Motor neuron (in vitro differentiated cells): Measurements from ENCODE around the gene SLC22A31. TPM values are rescaled to one million over a fixed set of nuclear protein-coding genes. Genes with fewer than 3 reads are reported as not detected.
"Not testable (repeated sequence)": the region's sequence is repeated elsewhere in the genome, so short reads cannot be mapped to it uniquely, and the experiment has no call there.

Source experiments
- ATAC-seq, 8 experiments: fragments of 200-7000 bp; cut with Tn5 transposase; replicated peaks in 6 of 8; 2 replicates each; pipeline ENCODE4 v1.8.0; 2021; ENCODE audit warnings: mild to moderate bottlenecking in 8 of 8, moderate library complexity in 8 of 8
- H3K27ac ChIP-seq, 2 donors: fragments of 250-450 bp; sonication (Bioruptor Pico); 2 replicates each; pipeline ENCODE4 v1.9.0; 2021; ENCODE audit warnings: antibody characterized with exemption in 2 of 2, mild to moderate bottlenecking in 2 of 2, moderate library complexity in 1 of 2
- H3K4me1 ChIP-seq, 2 donors: fragments of 250-450 bp; sonication (Bioruptor Pico); replicated peaks in 1 of 2; 2 replicates each; pipeline ENCODE4 v1.6.1; 2021; ENCODE audit warnings: antibody characterized with exemption in 2 of 2, mild to moderate bottlenecking in 2 of 2, moderate library complexity in 1 of 2
- H3K4me3 ChIP-seq, 5 donors: fragments of 250-450 bp; sonication (Bioruptor Pico); 2 replicates each; pipeline ENCODE4 v1.9.0; 2021; ENCODE audit warnings: antibody characterized with exemption in 5 of 5, mild to moderate bottlenecking in 5 of 5, moderate library complexity in 4 of 5
- WGBS, 10 experiments: fragments of 450-650 bp; shearing (Covaris generic); methylation state at CpG; one replicate each; pipeline ENCODE4 v1.0.0; 2022; 5-methylcytosine and 5-hydroxymethylcytosine counted together
- in situ Hi-C, 9 experiments: fragments of 400-800 bp; cut with MboI; loops; one replicate each; pipeline ENCODE4 v1.15.0; 2021; ENCODE audit warnings: low sequenced_read_pairs in 9 of 9, low pct_unique_long_range_greater_than_20kb in 2 of 9; ENCODE audit not compliant: unreplicated experiment in 9 of 9
- total RNA-seq, 8 experiments: library from RNA; unstranded; fragments of 300-600 nt; gene quantifications; 2 replicates each; pipeline versions ENCODE4 v1.2.3 to v1.2.4, GENCODE V29; 2022

The SLC22A31 gene
- total RNA-seq, 8 experiments from 2014 or later: 0.15 to 1.3 (median 0.71) TPM; not detected in 3

GRCh38 chr16:89188471-89189357 lies 11.6 kb downstream of the SLC22A31 start:
- ATAC-seq, H3K27ac ChIP-seq, H3K4me3 ChIP-seq, H3K4me1 ChIP-seq, in situ Hi-C loops: not testable (repeated sequence)
- 50 to 100% (median 85%) methylated on average over 1 to 4 of the region's 25 CpGs; no CpG with 5 or more reads in 6 of the 10 experiments for WGBS, 10 experiments

- WGBS, 10 experiments: 0 to 100% (median 33%) methylated on average over 1 of the region's 19 CpGs; no CpG with 5 or more reads in 7 of the 10 experiments
- Histone ChIP-seq H3K4me3 (no peak overlapping the region), H3K4me1 (peaks cover 4 to 8% of the 10 kb centered on the region in 2 donors), H3K27ac (no peak overlapping the region)
- in situ Hi-C loops: no loop called here
- peak in 3 of 8 experiments; percentile 32 to 56 (median 45) for ATAC-seq
These were observed 12.5 kb downstream of the SLC22A31 start for GRCh38 chr16:89187770-89188392.

GRCh38 chr16:89187032-89187769 lies 13.1 kb downstream of the SLC22A31 start:
- WGBS, 10 experiments: 38 to 100% (median 74%) methylated on average over 2 to 10 of the region's 19 CpGs; no CpG with 5 or more reads in 3 of the 10 experiments
- in situ Hi-C loops: no loop called here
- peak in 6 of 8 experiments; percentile 7 to 45 (median 26) for ATAC-seq
- peaks cover 4 to 8% of the 10 kb centered on the region in 2 donors for H3K4me1 ChIP-seq
- H3K4me3 ChIP-seq: no peak overlapping the region
- no peak overlapping the region for H3K27ac ChIP-seq

- ATAC-seq, H3K4me1 ChIP-seq, H3K4me3 ChIP-seq, H3K27ac ChIP-seq, in situ Hi-C loops: not testable (repeated sequence)
- 79 to 100% (median 91%) methylated on average over 2 to 7 of the region's 20 CpGs; no CpG with 5 or more reads in 4 of the 10 experiments for WGBS, 10 experiments
These were observed 13.7 kb downstream of the SLC22A31 start for GRCh38 chr16:89186593-89187031.

- in situ Hi-C loops, H3K27ac ChIP-seq, ATAC-seq, H3K4me1 ChIP-seq, H3K4me3 ChIP-seq: not testable (repeated sequence)
- WGBS, 10 experiments: 65 to 100% (median 80%) methylated on average over 2 to 6 of the region's 30 CpGs; no CpG with 5 or more reads in 5 of the 10 experiments
These were observed 14.3 kb downstream of the SLC22A31 start for GRCh38 chr16:89185887-89186592.

GRCh38 chr16:89184933-89185794 lies 15.2 kb downstream of the SLC22A31 start:
- 40 to 80% (median 52%) methylated on average over 2 to 19 of the region's 48 CpGs; no CpG with 5 or more reads in 6 of the 10 experiments for WGBS, 10 experiments
- H3K27ac ChIP-seq: no peak overlapping the region
- H3K4me1 ChIP-seq: no peaks in the 10 kb centered on the region
- peak in 5 of 8 experiments; percentile 6 to 15 (median 13) for ATAC-seq
- in situ Hi-C loops: no loop called here
- H3K4me3 ChIP-seq: no peak overlapping the region

- 40 to 78% (median 62%) methylated on average over 1 to 4 of the region's 9 CpGs; no CpG with 5 or more reads in 6 of the 10 experiments for WGBS, 10 experiments
- in situ Hi-C loops: no loop called here
These were observed 15.7 kb downstream of the SLC22A31 start for GRCh38 chr16:89184677-89184932.

GRCh38 chr16:89183975-89184676 lies 16.2 kb downstream of the SLC22A31 start:
- in situ Hi-C loops: no loop called here
- peak in 1 of 8 experiments; percentile 6 for ATAC-seq
- Histone ChIP-seq H3K4me3 (no peak overlapping the region), H3K4me1 (no peaks in the 10 kb centered on the region), H3K27ac (no peak overlapping the region)
- 20 to 100% (median 63%) methylated on average over 1 to 7 of the region's 26 CpGs; no CpG with 5 or more reads in 6 of the 10 experiments for WGBS, 10 experiments

More at GRCh38 chr16:89184677-89184932, 15.7 kb downstream of the SLC22A31 start:
- no peaks in the 10 kb centered on the region for H3K4me1 ChIP-seq
- no peak for ATAC-seq
- H3K4me3 ChIP-seq: no peak overlapping the region
- H3K27ac ChIP-seq: no peak overlapping the region

GRCh38 chr16:89183463-89183862 lies 16.9 kb downstream of the SLC22A31 start:
- no peaks in the 10 kb centered on the region for H3K4me1 ChIP-seq
- no peak overlapping the region for H3K27ac ChIP-seq
- H3K4me3 ChIP-seq: no peak overlapping the region
- WGBS, 10 experiments: 40 to 80% (median 48%) methylated on average over 2 to 11 of the region's 13 CpGs; no CpG with 5 or more reads in 4 of the 10 experiments
- in situ Hi-C loops: no loop called here
- ATAC-seq: no peak

GRCh38 chr16:89179656-89180315 lies 20.6 kb downstream of the SLC22A31 start:
- no peaks in the 10 kb centered on the region for H3K4me1 ChIP-seq
- no peak overlapping the region for H3K4me3 ChIP-seq
- H3K27ac ChIP-seq: no peak overlapping the region
- WGBS, 10 experiments: 33 to 100% (median 80%) methylated on average over 1 to 8 of the region's 25 CpGs; no CpG with 5 or more reads in 5 of the 10 experiments
- ATAC-seq: no peak
- in situ Hi-C loops: no loop called here

GRCh38 chr16:89179148-89179484 lies 21.2 kb downstream of the SLC22A31 start:
- H3K27ac ChIP-seq: no peak overlapping the region
- no peak overlapping the region for H3K4me3 ChIP-seq
- peak in 1 of 8 experiments; percentile 9 for ATAC-seq
- in situ Hi-C loops: no loop called here
- no peaks in the 10 kb centered on the region for H3K4me1 ChIP-seq
- 65% methylated on average over 2 of the region's 19 CpGs; no CpG with 5 or more reads in 9 of the 10 experiments for WGBS, 10 experiments
